ENCODE measurements around the gene CTDSPL2.

GRCh38 chr15:44565387-44566154 lies 138.1 kb downstream of the CTDSPL2 start:
- TF ChIP-seq CTCF (IDR thresholded peaks at IDR 0.05) (no peak), POLR2A (IDR thresholded peaks at IDR 0.05) (no peak)

Data from Peyer's patch (tissue), 4 donors.